ENCODE data around the gene DCDC1. TPM values are rescaled to one million over a fixed set of nuclear protein-coding genes. Genes with fewer than 3 reads are reported as not detected.

The DCDC1 gene
- total RNA-seq, 1 donor from 2014 or later = 0.44 TPM

- Mint-ChIP-seq H3K36me3 (ENCODE audit: low read depth, unreplicated experiment) (no peaks in the 10 kb centered on the region), H3K4me3 (ENCODE audit: unreplicated experiment) (no peak overlapping the region), H3K9me3 (ENCODE audit: unreplicated experiment) (no peaks in the 10 kb centered on the region), H3K4me1 (ENCODE audit: unreplicated experiment) (no peaks in the 10 kb centered on the region), H3K27me3 (ENCODE audit: unreplicated experiment) (no peaks in the 10 kb centered on the region), H3K27ac (ENCODE audit: unreplicated experiment) (no peak overlapping the region)
- TF ChIP-seq CTCF (IDR thresholded peaks at IDR 0.05; ENCODE audit: unreplicated experiment) = no peak
- DNase-seq (ENCODE audit: low spot score) = no peak
Observed at GRCh38 chr11:31415435-31415834, 45.9 kb upstream of the DCDC1 start.

GRCh38 chr11:31414338-31414737, 44.8 kb upstream of the DCDC1 start:
- Mint-ChIP-seq H3K27ac (ENCODE audit: unreplicated experiment) (no peak overlapping the region), H3K4me3 (ENCODE audit: unreplicated experiment) (no peak overlapping the region)

GRCh38 chr11:31412946-31413345, 43.4 kb upstream of the DCDC1 start:
- Mint-ChIP-seq H3K4me3 (ENCODE audit: unreplicated experiment) (no peak overlapping the region), H3K27ac (ENCODE audit: unreplicated experiment) (no peak overlapping the region), H3K36me3 (ENCODE audit: low read depth, unreplicated experiment) (no peaks in the 10 kb centered on the region), H3K9me3 (ENCODE audit: unreplicated experiment) (no peaks in the 10 kb centered on the region), H3K4me1 (ENCODE audit: unreplicated experiment) (no peaks in the 10 kb centered on the region), H3K27me3 (ENCODE audit: unreplicated experiment) (no peaks in the 10 kb centered on the region)
- no peak for TF ChIP-seq CTCF (IDR thresholded peaks at IDR 0.05; ENCODE audit: unreplicated experiment)
- no peak for DNase-seq (ENCODE audit: low spot score)

More at GRCh38 chr11:31414338-31414737, 44.8 kb upstream of the DCDC1 start:
- H3K4me1 Mint-ChIP-seq (ENCODE audit: unreplicated experiment) = no peaks in the 10 kb centered on the region
- DNase-seq (ENCODE audit: low spot score) = no peak
- H3K9me3 Mint-ChIP-seq (ENCODE audit: unreplicated experiment) = no peaks in the 10 kb centered on the region
- TF ChIP-seq CTCF (IDR thresholded peaks at IDR 0.05; ENCODE audit: unreplicated experiment) = no peak
- no peaks in the 10 kb centered on the region for H3K36me3 Mint-ChIP-seq (ENCODE audit: low read depth, unreplicated experiment)
- H3K27me3 Mint-ChIP-seq (ENCODE audit: unreplicated experiment) = no peaks in the 10 kb centered on the region

GRCh38 chr11:31408201-31408600, 38.7 kb upstream of the DCDC1 start:
- peaks cover 2% of the 10 kb centered on the region for H3K4me1 Mint-ChIP-seq (ENCODE audit: unreplicated experiment)
- TF ChIP-seq CTCF (IDR thresholded peaks at IDR 0.05; ENCODE audit: unreplicated experiment) = no peak
- no peak for DNase-seq (ENCODE audit: low spot score)
- no peak overlapping the region for H3K4me3 Mint-ChIP-seq (ENCODE audit: unreplicated experiment)
- no peaks in the 10 kb centered on the region for H3K9me3 Mint-ChIP-seq (ENCODE audit: unreplicated experiment)
- peaks cover 1% of the 10 kb centered on the region for H3K27me3 Mint-ChIP-seq (ENCODE audit: unreplicated experiment)
- no peaks in the 10 kb centered on the region for H3K36me3 Mint-ChIP-seq (ENCODE audit: low read depth, unreplicated experiment)
- no peak overlapping the region for H3K27ac Mint-ChIP-seq (ENCODE audit: unreplicated experiment)

- no peaks in the 10 kb centered on the region for H3K9me3 Mint-ChIP-seq (ENCODE audit: unreplicated experiment)
- no peak for TF ChIP-seq CTCF (IDR thresholded peaks at IDR 0.05; ENCODE audit: unreplicated experiment)
- DNase-seq (ENCODE audit: low spot score) = no peak
- H3K4me3 Mint-ChIP-seq (ENCODE audit: unreplicated experiment) = no peak overlapping the region
- H3K36me3 Mint-ChIP-seq (ENCODE audit: low read depth, unreplicated experiment) = peaks cover 5% of the 10 kb centered on the region
- peaks cover 5% of the 10 kb centered on the region for H3K4me1 Mint-ChIP-seq (ENCODE audit: unreplicated experiment)
- no peak overlapping the region for H3K27ac Mint-ChIP-seq (ENCODE audit: unreplicated experiment)
- H3K27me3 Mint-ChIP-seq (ENCODE audit: unreplicated experiment) = peaks cover 3% of the 10 kb centered on the region
Observed at GRCh38 chr11:31404614-31405013, 35.1 kb upstream of the DCDC1 start.
